ENCODE results near the gene PHACTR1.

PHACTR1 gene

GRCh38 chr6:13013681-13014503 is 297.3 kb downstream of the PHACTR1 start:
- peaks cover 0 to 24% (median 19%) of the 10 kb centered on the region in 5 donors for H3K4me1 ChIP-seq (ENCODE audit: control insufficient read depth in 5 of 5, insufficient read depth in 5 of 5, low read length in 5 of 5)
- peaks cover 9 to 36% (median 22%) of the 10 kb centered on the region in 5 donors for H3K27me3 ChIP-seq (ENCODE audit: control insufficient read depth in 5 of 5, insufficient read depth in 4 of 5, low read length in 5 of 5)
- no peak overlapping the region for H3K27ac ChIP-seq (ENCODE audit: low read depth, low read length)
- H3K9ac ChIP-seq (ENCODE audit: low read length in 5 of 5): peak overlapping the region in 1 of 5 donors; percentile 41
- peak overlapping the region; percentile 37 to 71 (median 68) for H3K4me3 ChIP-seq (ENCODE audit: low read depth in 1 of 5, low read length in 5 of 5)
- no peaks in the 10 kb centered on the region for H3K9me3 ChIP-seq (ENCODE audit: control insufficient read depth in 5 of 5, low read length in 5 of 5)
- no peaks in the 10 kb centered on the region for H3K36me3 ChIP-seq (ENCODE audit: control insufficient read depth in 5 of 5, insufficient read depth in 5 of 5, low read length in 5 of 5)

GRCh38 chr6:13014504-13015378 is 298.2 kb downstream of the PHACTR1 start:
- H3K27ac ChIP-seq (ENCODE audit: low read depth, low read length): no peak overlapping the region
- peak overlapping the region; percentile 37 to 71 (median 68) for H3K4me3 ChIP-seq (ENCODE audit: low read depth in 1 of 5, low read length in 5 of 5)
- no peaks in the 10 kb centered on the region for H3K36me3 ChIP-seq (ENCODE audit: control insufficient read depth in 5 of 5, insufficient read depth in 5 of 5, low read length in 5 of 5)
- H3K9ac ChIP-seq (ENCODE audit: low read length in 5 of 5): peak overlapping the region in 1 of 5 donors; percentile 10
- no peaks in the 10 kb centered on the region for H3K9me3 ChIP-seq (ENCODE audit: control insufficient read depth in 5 of 5, low read length in 5 of 5)
- peaks cover 9 to 36% (median 22%) of the 10 kb centered on the region in 5 donors for H3K27me3 ChIP-seq (ENCODE audit: control insufficient read depth in 5 of 5, insufficient read depth in 4 of 5, low read length in 5 of 5)
- H3K4me1 ChIP-seq (ENCODE audit: control insufficient read depth in 5 of 5, insufficient read depth in 5 of 5, low read length in 5 of 5): peaks cover 0 to 24% (median 19%) of the 10 kb centered on the region in 5 donors

GRCh38 chr6:13015379-13015681 is 298.8 kb downstream of the PHACTR1 start:
- H3K9ac ChIP-seq (ENCODE audit: low read length in 5 of 5): no peak overlapping the region
- H3K9me3 ChIP-seq (ENCODE audit: control insufficient read depth in 5 of 5, low read length in 5 of 5): no peaks in the 10 kb centered on the region
- H3K27ac ChIP-seq (ENCODE audit: low read depth, low read length): no peak overlapping the region
- H3K4me3 ChIP-seq (ENCODE audit: low read depth in 1 of 5, low read length in 5 of 5): no peak overlapping the region
- H3K36me3 ChIP-seq (ENCODE audit: control insufficient read depth in 5 of 5, insufficient read depth in 5 of 5, low read length in 5 of 5): no peaks in the 10 kb centered on the region
- H3K27me3 ChIP-seq (ENCODE audit: control insufficient read depth in 5 of 5, insufficient read depth in 4 of 5, low read length in 5 of 5): peaks cover 9 to 36% (median 22%) of the 10 kb centered on the region in 5 donors
- H3K4me1 ChIP-seq (ENCODE audit: control insufficient read depth in 5 of 5, insufficient read depth in 5 of 5, low read length in 5 of 5): peaks cover 0 to 24% (median 19%) of the 10 kb centered on the region in 5 donors

GRCh38 chr6:13024616-13025015 is 308.0 kb downstream of the PHACTR1 start:
- H3K9me3 ChIP-seq (ENCODE audit: control insufficient read depth in 5 of 5, low read length in 5 of 5): no peaks in the 10 kb centered on the region
- peaks cover 0 to 2% (median 0%) of the 10 kb centered on the region in 5 donors for H3K27me3 ChIP-seq (ENCODE audit: control insufficient read depth in 5 of 5, insufficient read depth in 4 of 5, low read length in 5 of 5)
- H3K36me3 ChIP-seq (ENCODE audit: control insufficient read depth in 5 of 5, insufficient read depth in 5 of 5, low read length in 5 of 5): peaks cover 0 to 3% (median 0%) of the 10 kb centered on the region in 5 donors
- no peak overlapping the region for H3K27ac ChIP-seq (ENCODE audit: low read depth, low read length)
- H3K4me1 ChIP-seq (ENCODE audit: control insufficient read depth in 5 of 5, insufficient read depth in 5 of 5, low read length in 5 of 5): no peaks in the 10 kb centered on the region
- H3K4me3 ChIP-seq (ENCODE audit: low read depth in 1 of 5, low read length in 5 of 5): no peak overlapping the region
- H3K9ac ChIP-seq (ENCODE audit: low read length in 5 of 5): no peak overlapping the region

DNA sequence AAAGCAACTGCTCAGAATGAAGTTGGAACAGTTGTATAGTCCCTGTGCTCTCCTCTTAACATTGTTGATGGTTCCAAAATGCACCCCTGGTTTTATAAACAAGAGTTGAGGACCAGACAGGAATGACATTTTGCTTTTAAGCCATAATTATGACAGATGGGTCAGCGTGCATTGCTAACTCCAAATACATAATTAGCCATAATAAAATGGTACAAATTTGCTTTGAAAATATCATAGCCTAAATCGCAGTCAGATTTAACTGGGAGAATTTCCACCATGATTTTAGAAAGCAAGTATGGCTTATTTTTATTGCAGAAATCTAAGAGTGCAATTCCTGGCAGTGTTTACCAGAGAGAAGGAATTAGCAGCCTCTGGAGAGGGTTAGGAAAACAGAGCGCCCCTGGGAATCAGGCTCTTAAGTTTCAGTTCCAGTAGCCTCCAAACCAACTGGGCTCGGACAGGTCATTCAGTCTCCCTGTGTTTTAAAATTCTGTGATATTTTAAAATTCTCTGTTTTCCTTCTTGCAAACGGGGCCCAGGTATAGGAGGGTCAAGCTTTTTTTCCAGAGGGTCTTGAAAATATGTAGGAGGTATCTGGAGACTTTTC is 309.4 kb downstream of the PHACTR1 start:
- no peak overlapping the region for H3K27ac ChIP-seq (ENCODE audit: low read depth, low read length)

DNA sequence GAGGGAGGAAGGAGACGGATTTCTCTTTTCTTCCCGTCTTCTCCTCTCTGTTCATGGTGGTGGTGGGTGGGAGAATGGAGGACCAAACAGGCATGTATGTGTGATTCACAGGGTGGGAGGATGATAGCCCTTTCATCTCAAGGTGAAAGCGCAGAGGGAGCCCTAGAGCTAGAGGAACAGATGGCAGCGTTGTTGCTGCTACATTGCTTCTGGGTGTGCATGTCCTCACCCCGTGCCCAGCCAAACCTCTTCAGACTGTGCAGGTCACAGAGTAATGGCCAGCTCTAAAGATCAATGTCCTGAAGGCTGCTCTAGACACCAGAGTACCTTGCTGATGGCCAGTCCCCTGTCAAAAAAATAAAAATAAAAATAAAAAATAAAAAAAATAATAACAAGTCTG is 310.0 kb downstream of the PHACTR1 start:
- Histone ChIP-seq H3K9me3 (ENCODE audit: control insufficient read depth in 5 of 5, low read length in 5 of 5) (no peaks in the 10 kb centered on the region), H3K9ac (ENCODE audit: low read length in 5 of 5) (no peak overlapping the region), H3K4me3 (ENCODE audit: low read depth in 1 of 5, low read length in 5 of 5) (no peak overlapping the region), H3K27ac (ENCODE audit: low read depth, low read length) (no peak overlapping the region), H3K4me1 (ENCODE audit: control insufficient read depth in 5 of 5, insufficient read depth in 5 of 5, low read length in 5 of 5) (no peaks in the 10 kb centered on the region), H3K27me3 (ENCODE audit: control insufficient read depth in 5 of 5, insufficient read depth in 4 of 5, low read length in 5 of 5) (peaks cover 0 to 2% (median 0%) of the 10 kb centered on the region in 5 donors), H3K36me3 (ENCODE audit: control insufficient read depth in 5 of 5, insufficient read depth in 5 of 5, low read length in 5 of 5) (no peaks in the 10 kb centered on the region)

More for the DNA sequence above, 309.4 kb downstream of the PHACTR1 start:
- no peaks in the 10 kb centered on the region for H3K9me3 ChIP-seq (ENCODE audit: control insufficient read depth in 5 of 5, low read length in 5 of 5)
- H3K36me3 ChIP-seq (ENCODE audit: control insufficient read depth in 5 of 5, insufficient read depth in 5 of 5, low read length in 5 of 5): peaks cover 0 to 2% (median 0%) of the 10 kb centered on the region in 5 donors
- peaks cover 0 to 2% (median 0%) of the 10 kb centered on the region in 5 donors for H3K27me3 ChIP-seq (ENCODE audit: control insufficient read depth in 5 of 5, insufficient read depth in 4 of 5, low read length in 5 of 5)
- no peak overlapping the region for H3K4me3 ChIP-seq (ENCODE audit: low read depth in 1 of 5, low read length in 5 of 5)
- H3K4me1 ChIP-seq (ENCODE audit: control insufficient read depth in 5 of 5, insufficient read depth in 5 of 5, low read length in 5 of 5): no peaks in the 10 kb centered on the region
- no peak overlapping the region for H3K9ac ChIP-seq (ENCODE audit: low read length in 5 of 5)

DNA sequence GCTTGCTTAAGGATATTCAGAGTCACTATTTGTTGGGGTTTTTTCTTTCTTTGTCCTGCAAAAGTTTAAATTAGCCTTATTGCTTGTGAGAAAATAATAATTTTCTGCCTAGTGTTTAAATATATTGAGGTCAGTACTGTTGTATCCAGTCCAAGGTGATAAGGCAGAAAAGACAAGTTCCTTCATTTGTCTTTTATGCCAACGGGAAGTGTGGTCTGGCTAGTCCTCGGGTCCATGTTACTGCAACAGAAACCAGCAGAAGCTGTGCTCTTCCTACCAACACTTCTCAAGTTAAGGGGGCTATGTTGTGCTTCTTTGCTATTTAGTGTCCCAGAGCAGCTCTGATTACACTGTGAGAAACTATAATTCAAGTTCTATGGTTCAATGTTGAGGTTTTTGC is 310.6 kb downstream of the PHACTR1 start:
- H3K9ac ChIP-seq (ENCODE audit: low read length in 5 of 5): no peak overlapping the region
- H3K36me3 ChIP-seq (ENCODE audit: control insufficient read depth in 5 of 5, insufficient read depth in 5 of 5, low read length in 5 of 5): no peaks in the 10 kb centered on the region
- no peak overlapping the region for H3K4me3 ChIP-seq (ENCODE audit: low read depth in 1 of 5, low read length in 5 of 5)
- H3K27me3 ChIP-seq (ENCODE audit: control insufficient read depth in 5 of 5, insufficient read depth in 4 of 5, low read length in 5 of 5): peaks cover 0 to 2% (median 0%) of the 10 kb centered on the region in 5 donors
- H3K27ac ChIP-seq (ENCODE audit: low read depth, low read length): no peak overlapping the region
- H3K9me3 ChIP-seq (ENCODE audit: control insufficient read depth in 5 of 5, low read length in 5 of 5): no peaks in the 10 kb centered on the region
- no peaks in the 10 kb centered on the region for H3K4me1 ChIP-seq (ENCODE audit: control insufficient read depth in 5 of 5, insufficient read depth in 5 of 5, low read length in 5 of 5)

DNA sequence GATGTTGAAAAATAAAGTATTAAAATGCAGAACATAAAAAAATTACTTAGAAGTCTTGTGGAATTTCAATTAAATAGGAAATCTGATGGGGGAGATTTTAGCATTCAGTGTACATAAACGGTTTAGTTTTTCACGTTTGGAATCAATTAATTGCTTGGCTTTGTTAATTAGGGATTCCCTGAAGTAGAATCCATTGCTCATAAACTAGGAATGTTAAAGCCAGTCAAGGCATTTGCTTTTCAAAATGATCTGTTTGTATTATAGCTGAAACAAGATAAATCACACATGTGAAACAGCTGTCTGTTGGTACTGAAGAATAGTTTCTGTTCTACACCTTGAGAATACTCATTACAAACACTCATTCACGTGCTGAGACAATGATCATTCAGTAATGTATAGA is 313.8 kb downstream of the PHACTR1 start:
- H3K9me3 ChIP-seq (ENCODE audit: control insufficient read depth in 5 of 5, low read length in 5 of 5): no peaks in the 10 kb centered on the region
- H3K27ac ChIP-seq (ENCODE audit: low read depth, low read length): no peak overlapping the region
- no peak overlapping the region for H3K9ac ChIP-seq (ENCODE audit: low read length in 5 of 5)
- no peaks in the 10 kb centered on the region for H3K36me3 ChIP-seq (ENCODE audit: control insufficient read depth in 5 of 5, insufficient read depth in 5 of 5, low read length in 5 of 5)
- no peaks in the 10 kb centered on the region for H3K27me3 ChIP-seq (ENCODE audit: control insufficient read depth in 5 of 5, insufficient read depth in 4 of 5, low read length in 5 of 5)
- no peak overlapping the region for H3K4me3 ChIP-seq (ENCODE audit: low read depth in 1 of 5, low read length in 5 of 5)
- H3K4me1 ChIP-seq (ENCODE audit: control insufficient read depth in 5 of 5, insufficient read depth in 5 of 5, low read length in 5 of 5): no peaks in the 10 kb centered on the region

- Histone ChIP-seq H3K4me3 (ENCODE audit: low read depth in 1 of 5, low read length in 5 of 5) (no peak overlapping the region), H3K27me3 (ENCODE audit: control insufficient read depth in 5 of 5, insufficient read depth in 4 of 5, low read length in 5 of 5) (no peaks in the 10 kb centered on the region), H3K36me3 (ENCODE audit: control insufficient read depth in 5 of 5, insufficient read depth in 5 of 5, low read length in 5 of 5) (no peaks in the 10 kb centered on the region), H3K9me3 (ENCODE audit: control insufficient read depth in 5 of 5, low read length in 5 of 5) (no peaks in the 10 kb centered on the region), H3K9ac (ENCODE audit: low read length in 5 of 5) (no peak overlapping the region), H3K27ac (ENCODE audit: low read depth, low read length) (no peak overlapping the region), H3K4me1 (ENCODE audit: control insufficient read depth in 5 of 5, insufficient read depth in 5 of 5, low read length in 5 of 5) (no peaks in the 10 kb centered on the region)
Measured at GRCh38 chr6:13032566-13032965, 316.0 kb downstream of the PHACTR1 start.
